OCI-LY1 (cell line): ENCODE measurements around the gene ING2.

Experiments
- H2AFZ ChIP-seq: fragments of 200-600 bp; sonication (generic), shearing (Covaris generic); 2 replicates; pipeline ENCODE4 v1.6.0; 2014; ENCODE audit warnings: antibody characterized with exemption, mild to moderate bottlenecking, low read length
- H3F3A ChIP-seq: fragments of 200-600 bp; sonication (generic), shearing (Covaris generic); 2 replicates; pipeline ENCODE4 v1.6.0; 2014; ENCODE audit warnings: mild to moderate bottlenecking, antibody characterized with exemption, low read length, moderate library complexity; ENCODE audit not compliant: insufficient read depth
- H3K27ac ChIP-seq: fragments of 200-600 bp; sonication (generic); 2 replicates; pipeline ENCODE4 v1.5.1; 2014; ENCODE audit warnings: low read length, mixed run types, mild to moderate bottlenecking, low read depth; ENCODE audit not compliant: poor library complexity, severe bottlenecking
- H3K27me3 ChIP-seq: fragments of 200-600 bp; sonication (generic); 2 replicates; pipeline ENCODE4 v1.6.0; 2014; ENCODE audit warnings: antibody characterized with exemption, mild to moderate bottlenecking, low read length, moderate library complexity; ENCODE audit not compliant: insufficient read depth
- H3K36me3 ChIP-seq: fragments of 200-600 bp; sonication (generic); 2 replicates; pipeline ENCODE4 v1.6.1; 2014; ENCODE audit warnings: mild to moderate bottlenecking, antibody characterized with exemption, low read length, moderate library complexity, mixed read lengths; ENCODE audit not compliant: insufficient read depth
- H3K4me1 ChIP-seq: fragments of 200-600 bp; sonication (generic); 2 replicates; pipeline ENCODE4 v1.5.1; 2014; ENCODE audit warnings: mild to moderate bottlenecking, low read length, moderate library complexity; ENCODE audit not compliant: insufficient read depth, severe bottlenecking
- H3K4me2 ChIP-seq: fragments of 200-600 bp; sonication (generic), shearing (Covaris generic); 2 replicates; pipeline ENCODE4 v1.6.1; 2014; ENCODE audit warnings: low read length
- H3K4me3 ChIP-seq: fragments of 200-600 bp; sonication (generic); 2 replicates; pipeline ENCODE4 v1.5.1; 2014; ENCODE audit warnings: low read length, low read depth, mild to moderate bottlenecking, mixed read lengths; ENCODE audit not compliant: poor library complexity, severe bottlenecking
- H3K79me2 ChIP-seq: fragments of 200-600 bp; shearing (Covaris generic); 2 replicates; pipeline ENCODE4 v1.6.1; 2016; ENCODE audit warnings: mixed run types, low read length, mixed read lengths; ENCODE audit not compliant: insufficient read depth
- H3K9ac ChIP-seq: fragments of 200-600 bp; sonication (generic), shearing (Covaris generic); 2 replicates; pipeline ENCODE4 v1.6.1; 2014; ENCODE audit warnings: mild to moderate bottlenecking, low read length, mixed read lengths
- H3K9me2 ChIP-seq: fragments of 200-600 bp; sonication (generic), shearing (Covaris generic); 2 replicates; pipeline ENCODE4 v1.6.1; 2014; ENCODE audit warnings: low read depth, mild to moderate bottlenecking, low read length, mixed read lengths
- H3K9me3 ChIP-seq: fragments of 200-600 bp; shearing (Covaris generic); 2 replicates; pipeline ENCODE4 v1.6.1; 2014; ENCODE audit warnings: low read length, mixed read lengths
- H4K20me1 ChIP-seq: fragments of 200-600 bp; sonication (generic), shearing (Covaris generic); 2 replicates; pipeline ENCODE4 v1.6.0; 2016; ENCODE audit warnings: mild to moderate bottlenecking, low read length; ENCODE audit not compliant: insufficient read depth
- CTCF ChIP-seq: fragments of 200-600 bp; sonication (generic), shearing (Covaris generic); IDR thresholded peaks from 2 replicates; pipeline ENCODE4 v1.5.1; 2017; ENCODE audit warnings: mild to moderate bottlenecking, antibody characterized with exemption, low read length, moderate library complexity, mixed read lengths
- EZH2 ChIP-seq: fragments of 200-600 bp; sonication (generic), shearing (Covaris generic); IDR thresholded peaks from 2 replicates; pipeline ENCODE4 v1.8.0; 2017; ENCODE audit warnings: borderline replicate concordance, mixed run types, mild to moderate bottlenecking, antibody characterized with exemption, low read length, moderate library complexity, mixed read lengths

ING2 gene

GRCh38 chr4:183495184-183495583 lies 9.7 kb upstream of the ING2 start:
- Histone ChIP-seq H3K4me2 (no peak overlapping the region), H4K20me1 (no peaks in the 10 kb centered on the region), H3F3A (no peaks in the 10 kb centered on the region), H3K36me3 (peaks cover 33% of the 10 kb centered on the region), H3K27ac (no peak overlapping the region), H3K9me2 (no peaks in the 10 kb centered on the region), H3K79me2 (no peaks in the 10 kb centered on the region), H3K9ac (no peak overlapping the region), H3K27me3 (no peaks in the 10 kb centered on the region), H2AFZ (no peak overlapping the region), H3K9me3 (no peaks in the 10 kb centered on the region), H3K4me1 (peaks cover 9% of the 10 kb centered on the region), H3K4me3 (no peak overlapping the region)
- TF ChIP-seq EZH2, result no peak
- TF ChIP-seq CTCF, result no peak

GRCh38 chr4:183499389-183499788 lies 5.5 kb upstream of the ING2 start:
- Histone ChIP-seq H4K20me1 (no peaks in the 10 kb centered on the region), H3K9me2 (no peaks in the 10 kb centered on the region), H3K4me1 (peaks cover 37% of the 10 kb centered on the region), H3K36me3 (peaks cover 14% of the 10 kb centered on the region), H3K9ac (no peak overlapping the region), H2AFZ (no peak overlapping the region), H3K4me3 (no peak overlapping the region), H3F3A (no peaks in the 10 kb centered on the region), H3K4me2 (peak overlapping the region; percentile 30; the same call in 1 of the 2 replicates), H3K9me3 (no peaks in the 10 kb centered on the region), H3K27ac (peak overlapping the region; percentile 29), H3K79me2 (peaks cover 14% of the 10 kb centered on the region), H3K27me3 (no peaks in the 10 kb centered on the region)
- TF ChIP-seq CTCF, result no peak
- TF ChIP-seq EZH2, result no peak

GRCh38 chr4:183499801-183500200 lies 5.1 kb upstream of the ING2 start:
- TF ChIP-seq EZH2, result no peak
- TF ChIP-seq CTCF, result no peak
- peak overlapping the region; percentile 30; the same call in 1 of the 2 replicates for H3K4me2 ChIP-seq
- H3K36me3 ChIP-seq, result peaks cover 10% of the 10 kb centered on the region
- no peaks in the 10 kb centered on the region for H4K20me1 ChIP-seq
- no peak overlapping the region for H3K9ac ChIP-seq
- peak overlapping the region; percentile 29 for H3K27ac ChIP-seq
- H3K9me2 ChIP-seq, result no peaks in the 10 kb centered on the region
- H3K4me3 ChIP-seq, result no peak overlapping the region
- H3K27me3 ChIP-seq, result no peaks in the 10 kb centered on the region
- peaks cover 14% of the 10 kb centered on the region for H3K79me2 ChIP-seq
- H3K9me3 ChIP-seq, result no peaks in the 10 kb centered on the region
- peaks cover 37% of the 10 kb centered on the region for H3K4me1 ChIP-seq
- no peaks in the 10 kb centered on the region for H3F3A ChIP-seq
- H2AFZ ChIP-seq, result no peak overlapping the region
